Embryonic facial prominence (tissue), 1 donor: Measurements from ENCODE around the gene HAGHL.
"Not testable (repeated sequence)": the region's sequence is repeated elsewhere in the genome, so short reads cannot be mapped to it uniquely, and the experiment has no call there.

Experiments used
- DNase-seq: peaks from one replicate; pipeline ENCODE4 v3.0.0-alpha.2; 2016; ENCODE audit errors: extremely low spot score

Gene HAGHL

GRCh38 chr16:687499-687898 is 39.4 kb upstream of the HAGHL start:
- no peak for DNase-seq

GRCh38 chr16:689175-689897 is 37.6 kb upstream of the HAGHL start:
- DNase-seq, result no peak

- DNase-seq, result not testable (repeated sequence)
Measured at GRCh38 chr16:691242-691641, 35.7 kb upstream of the HAGHL start.

GRCh38 chr16:692356-693108 is 34.4 kb upstream of the HAGHL start:
- no peak for DNase-seq

- DNase-seq, result no peak
Measured at GRCh38 chr16:693364-693763, 33.5 kb upstream of the HAGHL start.

- no peak for DNase-seq
Measured at GRCh38 chr16:693766-694165, 33.1 kb upstream of the HAGHL start.

GRCh38 chr16:694187-694862 is 32.6 kb upstream of the HAGHL start:
- DNase-seq, result no peak

GRCh38 chr16:694863-695354 is 32.0 kb upstream of the HAGHL start:
- no peak for DNase-seq

GRCh38 chr16:695355-696089 is 31.4 kb upstream of the HAGHL start:
- DNase-seq, result no peak

GRCh38 chr16:698911-699671 is 27.8 kb upstream of the HAGHL start:
- DNase-seq, result no peak

- no peak for DNase-seq
Measured at GRCh38 chr16:700684-701584, 26.0 kb upstream of the HAGHL start.

GRCh38 chr16:702341-702740 is 24.6 kb upstream of the HAGHL start:
- DNase-seq, result no peak

GRCh38 chr16:703406-703805 is 23.5 kb upstream of the HAGHL start:
- DNase-seq, result no peak

GRCh38 chr16:704047-704446 is 22.9 kb upstream of the HAGHL start:
- DNase-seq, result no peak

GRCh38 chr16:704552-705380 is 22.1 kb upstream of the HAGHL start:
- DNase-seq, result no peak

- DNase-seq, result no peak
Measured at GRCh38 chr16:705431-706188, 21.3 kb upstream of the HAGHL start, which contains the start of gene FBXL16. Gene FBXL16, minus strand, starts transcription at chr16:705801. Its CDS starts 8,396 bp downstream, at chr16:697405.

- DNase-seq, result no peak
Measured at GRCh38 chr16:706189-707061, 20.5 kb upstream of the HAGHL start.
